ENCODE measurements around the gene EEIG1. TPM values are rescaled to one million over a fixed set of nuclear protein-coding genes. Genes with fewer than 3 reads are reported as not detected.

EEIG1 gene
- total and polyA plus RNA-seq, 9 of the 15 experiments (the other 6 are each of a cell fraction or from before 2014, with no cell fraction given), result 0.17 to 16.7 (median 3.6) TPM

DNA sequence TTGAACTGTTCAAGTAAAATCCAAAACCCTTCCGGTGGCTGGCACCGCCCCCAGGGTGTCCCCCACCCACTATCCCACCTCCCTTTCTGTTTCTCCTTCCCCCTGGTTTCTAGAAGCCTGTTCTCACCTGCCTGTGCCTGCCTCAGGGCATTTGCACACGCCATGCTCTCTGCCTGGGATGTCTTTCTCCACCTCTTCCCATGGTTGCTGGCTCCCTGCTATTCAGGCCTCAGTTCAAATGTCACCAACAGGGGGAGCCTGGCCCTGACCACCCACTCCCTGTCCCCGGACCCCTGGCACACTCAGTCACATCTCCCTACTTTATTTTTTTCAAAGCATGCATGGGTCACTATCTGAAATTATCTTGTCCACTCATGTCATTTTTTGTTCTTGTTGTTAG lies 39.9 kb upstream of the EEIG1 start:
- in situ Hi-C loops (cut with MboI), result no loop called here
- Histone ChIP-seq H3K36me3 (ENCODE audit: control insufficient read depth, insufficient read depth, low read length) (no peaks in the 10 kb centered on the region), H3K27me3 (ENCODE audit: control insufficient read depth in 2 of 2, insufficient read depth in 2 of 2, low read length in 2 of 2) (no peaks in the 10 kb centered on the region), H3K9ac (ENCODE audit: insufficient read depth in 1 of 2, low read depth in 2 of 2, low read length in 2 of 2) (no peak overlapping the region), H3K4me3 (no peak overlapping the region), H4K20me1 (replicated peaks; ENCODE audit: control insufficient read depth, insufficient read depth, low read length) (no peaks in the 10 kb centered on the region), H3K4me2 (ENCODE audit: insufficient read depth, low read length) (no peak overlapping the region), H3K9me3 (replicated peaks; ENCODE audit: control insufficient read depth, insufficient read depth, low read depth, low read length) (no peaks in the 10 kb centered on the region), H3K4me1 (replicated peaks in 1 of 2; ENCODE audit: control insufficient read depth in 2 of 2, insufficient read depth in 2 of 2, low read length in 2 of 2) (peaks cover 2 to 7% of the 10 kb centered on the region in 2 experiments; a peak in 2 of 5 replicates), H2AFZ (ENCODE audit: low read depth, low read length) (no peak overlapping the region), H3K79me2 (ENCODE audit: control insufficient read depth, insufficient read depth, low read length) (no peaks in the 10 kb centered on the region), H3K27ac (ENCODE audit: extremely low read depth, low read depth, low read length) (no peak overlapping the region), H3K9me1 (ENCODE audit: control insufficient read depth, insufficient read depth, low read length) (no peaks in the 10 kb centered on the region)
- CTCF ChIA-PET (ENCODE audit: low intra/inter-chr PET ratio), result no interaction called here
- no TSS peak for BruUV-seq (replicated peaks)
- DNase-seq (ENCODE audit: extremely low read depth in 1 of 4, low spot score in 3 of 4) (peak; percentile 41 to 77 (median 60)), FAIRE-seq (no peak), ATAC-seq (peak; percentile 83)
- POLR2A ChIA-PET, result interaction anchor here (0.6 to 0.9 kb wide), 2 partner anchors 8 to 72 kb away, joined by 3 to 4 read pairs; no protein-coding TSS in a partner anchor
- 30% methylated on average over 3 of the region's 4 CpGs for WGBS (ENCODE audit: insufficient coverage, low coverage, missing lambda C conversion rate)
- intact Hi-C loops (cut with micrococcal nuclease), result no loop called here
- 0 out of 2 replicates have a peak, but pooled peaks have one; percentile 30 for TF ChIP-seq HDAC2 (IDR thresholded peaks at IDR 0.05)
- 0 out of 2 replicates have a peak, but pooled peaks have one; percentile 53 for TF ChIP-seq NR2C2 (CRISPR knock-in tag; IDR thresholded peaks at IDR 0.05)
- peak; percentile 67; the same call in 1 of the 2 replicates for TF ChIP-seq NR2C2 (tag; IDR thresholded peaks at IDR 0.05)
- TF ChIP-seq, protein P1, sequence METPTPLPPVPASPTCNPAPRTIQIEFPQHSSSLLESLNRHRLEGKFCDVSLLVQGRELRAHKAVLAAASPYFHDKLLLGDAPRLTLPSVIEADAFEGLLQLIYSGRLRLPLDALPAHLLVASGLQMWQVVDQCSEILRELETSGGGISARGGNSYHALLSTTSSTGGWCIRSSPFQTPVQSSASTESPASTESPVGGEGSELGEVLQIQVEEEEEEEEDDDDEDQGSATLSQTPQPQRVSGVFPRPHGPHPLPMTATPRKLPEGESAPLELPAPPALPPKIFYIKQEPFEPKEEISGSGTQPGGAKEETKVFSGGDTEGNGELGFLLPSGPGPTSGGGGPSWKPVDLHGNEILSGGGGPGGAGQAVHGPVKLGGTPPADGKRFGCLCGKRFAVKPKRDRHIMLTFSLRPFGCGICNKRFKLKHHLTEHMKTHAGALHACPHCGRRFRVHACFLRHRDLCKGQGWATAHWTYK (CRISPR knock-in tag; IDR thresholded peaks at IDR 0.05), result no peak
- no peak for TF ChIP-seq BRD4 (IDR thresholded peaks at IDR 0.05)
- peak; percentile 85 for TF ChIP-seq NR2C1 (IDR thresholded peaks at IDR 0.05)
- peak; percentile 73 for TF ChIP-seq NR2C1 (tag; IDR thresholded peaks at IDR 0.05)
- TF ChIP-seq, protein P2, sequence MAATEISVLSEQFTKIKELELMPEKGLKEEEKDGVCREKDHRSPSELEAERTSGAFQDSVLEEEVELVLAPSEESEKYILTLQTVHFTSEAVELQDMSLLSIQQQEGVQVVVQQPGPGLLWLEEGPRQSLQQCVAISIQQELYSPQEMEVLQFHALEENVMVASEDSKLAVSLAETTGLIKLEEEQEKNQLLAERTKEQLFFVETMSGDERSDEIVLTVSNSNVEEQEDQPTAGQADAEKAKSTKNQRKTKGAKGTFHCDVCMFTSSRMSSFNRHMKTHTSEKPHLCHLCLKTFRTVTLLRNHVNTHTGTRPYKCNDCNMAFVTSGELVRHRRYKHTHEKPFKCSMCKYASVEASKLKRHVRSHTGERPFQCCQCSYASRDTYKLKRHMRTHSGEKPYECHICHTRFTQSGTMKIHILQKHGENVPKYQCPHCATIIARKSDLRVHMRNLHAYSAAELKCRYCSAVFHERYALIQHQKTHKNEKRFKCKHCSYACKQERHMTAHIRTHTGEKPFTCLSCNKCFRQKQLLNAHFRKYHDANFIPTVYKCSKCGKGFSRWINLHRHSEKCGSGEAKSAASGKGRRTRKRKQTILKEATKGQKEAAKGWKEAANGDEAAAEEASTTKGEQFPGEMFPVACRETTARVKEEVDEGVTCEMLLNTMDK (IDR thresholded peaks at IDR 0.05; ENCODE audit: borderline replicate concordance, insufficient read depth, low read depth, low read length, poor library complexity, severe bottlenecking), result peak; percentile 82
- TF ChIP-seq, protein P3, sequence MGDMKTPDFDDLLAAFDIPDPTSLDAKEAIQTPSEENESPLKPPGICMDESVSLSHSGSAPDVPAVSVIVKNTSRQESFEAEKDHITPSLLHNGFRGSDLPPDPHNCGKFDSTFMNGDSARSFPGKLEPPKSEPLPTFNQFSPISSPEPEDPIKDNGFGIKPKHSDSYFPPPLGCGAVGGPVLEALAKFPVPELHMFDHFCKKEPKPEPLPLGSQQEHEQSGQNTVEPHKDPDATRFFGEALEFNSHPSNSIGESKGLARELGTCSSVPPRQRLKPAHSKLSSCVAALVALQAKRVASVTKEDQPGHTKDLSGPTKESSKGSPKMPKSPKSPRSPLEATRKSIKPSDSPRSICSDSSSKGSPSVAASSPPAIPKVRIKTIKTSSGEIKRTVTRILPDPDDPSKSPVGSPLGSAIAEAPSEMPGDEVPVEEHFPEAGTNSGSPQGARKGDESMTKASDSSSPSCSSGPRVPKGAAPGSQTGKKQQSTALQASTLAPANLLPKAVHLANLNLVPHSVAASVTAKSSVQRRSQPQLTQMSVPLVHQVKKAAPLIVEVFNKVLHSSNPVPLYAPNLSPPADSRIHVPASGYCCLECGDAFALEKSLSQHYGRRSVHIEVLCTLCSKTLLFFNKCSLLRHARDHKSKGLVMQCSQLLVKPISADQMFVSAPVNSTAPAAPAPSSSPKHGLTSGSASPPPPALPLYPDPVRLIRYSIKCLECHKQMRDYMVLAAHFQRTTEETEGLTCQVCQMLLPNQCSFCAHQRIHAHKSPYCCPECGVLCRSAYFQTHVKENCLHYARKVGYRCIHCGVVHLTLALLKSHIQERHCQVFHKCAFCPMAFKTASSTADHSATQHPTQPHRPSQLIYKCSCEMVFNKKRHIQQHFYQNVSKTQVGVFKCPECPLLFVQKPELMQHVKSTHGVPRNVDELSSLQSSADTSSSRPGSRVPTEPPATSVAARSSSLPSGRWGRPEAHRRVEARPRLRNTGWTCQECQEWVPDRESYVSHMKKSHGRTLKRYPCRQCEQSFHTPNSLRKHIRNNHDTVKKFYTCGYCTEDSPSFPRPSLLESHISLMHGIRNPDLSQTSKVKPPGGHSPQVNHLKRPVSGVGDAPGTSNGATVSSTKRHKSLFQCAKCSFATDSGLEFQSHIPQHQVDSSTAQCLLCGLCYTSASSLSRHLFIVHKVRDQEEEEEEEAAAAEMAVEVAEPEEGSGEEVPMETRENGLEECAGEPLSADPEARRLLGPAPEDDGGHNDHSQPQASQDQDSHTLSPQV (IDR thresholded peaks at IDR 0.05), result no peak
- TF ChIP-seq SNRNP70 (optimal IDR thresholded peaks at IDR 0.05; ENCODE audit: low read depth, low read length), result no peak
- TF ChIP-seq BCOR (IDR thresholded peaks at IDR 0.05), result peak; percentile 69
- TF ChIP-seq, protein P4, sequence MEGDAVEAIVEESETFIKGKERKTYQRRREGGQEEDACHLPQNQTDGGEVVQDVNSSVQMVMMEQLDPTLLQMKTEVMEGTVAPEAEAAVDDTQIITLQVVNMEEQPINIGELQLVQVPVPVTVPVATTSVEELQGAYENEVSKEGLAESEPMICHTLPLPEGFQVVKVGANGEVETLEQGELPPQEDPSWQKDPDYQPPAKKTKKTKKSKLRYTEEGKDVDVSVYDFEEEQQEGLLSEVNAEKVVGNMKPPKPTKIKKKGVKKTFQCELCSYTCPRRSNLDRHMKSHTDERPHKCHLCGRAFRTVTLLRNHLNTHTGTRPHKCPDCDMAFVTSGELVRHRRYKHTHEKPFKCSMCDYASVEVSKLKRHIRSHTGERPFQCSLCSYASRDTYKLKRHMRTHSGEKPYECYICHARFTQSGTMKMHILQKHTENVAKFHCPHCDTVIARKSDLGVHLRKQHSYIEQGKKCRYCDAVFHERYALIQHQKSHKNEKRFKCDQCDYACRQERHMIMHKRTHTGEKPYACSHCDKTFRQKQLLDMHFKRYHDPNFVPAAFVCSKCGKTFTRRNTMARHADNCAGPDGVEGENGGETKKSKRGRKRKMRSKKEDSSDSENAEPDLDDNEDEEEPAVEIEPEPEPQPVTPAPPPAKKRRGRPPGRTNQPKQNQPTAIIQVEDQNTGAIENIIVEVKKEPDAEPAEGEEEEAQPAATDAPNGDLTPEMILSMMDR (IDR thresholded peaks at IDR 0.05 in 2 of 3, conservative IDR thresholded peaks at IDR 0.05 in 1 of 3; ENCODE audit: insufficient read depth in 2 of 3, low read depth in 1 of 3, low read length in 3 of 3), result peak; percentile 39 to 56 (median 39)
- TF ChIP-seq KLF16 (IDR thresholded peaks at IDR 0.05), result no peak
- peak; percentile 41 for TF ChIP-seq RBM25 (IDR thresholded peaks at IDR 0.05; ENCODE audit: low read depth, low read length, severe bottlenecking)

All from K562 (cell line).